GM21528 (cell line): Measurements from ENCODE around the gene NMRAL1.

Source experiments
- ATAC-seq: cut with Tn5 transposase; IDR thresholded peaks from one replicate; pipeline ENCODE4 v1.9.1; 2021; ENCODE audit warnings: mild to moderate bottlenecking, moderate library complexity; ENCODE audit not compliant: unreplicated experiment, low FRiP score

NMRAL1 gene

DNA sequence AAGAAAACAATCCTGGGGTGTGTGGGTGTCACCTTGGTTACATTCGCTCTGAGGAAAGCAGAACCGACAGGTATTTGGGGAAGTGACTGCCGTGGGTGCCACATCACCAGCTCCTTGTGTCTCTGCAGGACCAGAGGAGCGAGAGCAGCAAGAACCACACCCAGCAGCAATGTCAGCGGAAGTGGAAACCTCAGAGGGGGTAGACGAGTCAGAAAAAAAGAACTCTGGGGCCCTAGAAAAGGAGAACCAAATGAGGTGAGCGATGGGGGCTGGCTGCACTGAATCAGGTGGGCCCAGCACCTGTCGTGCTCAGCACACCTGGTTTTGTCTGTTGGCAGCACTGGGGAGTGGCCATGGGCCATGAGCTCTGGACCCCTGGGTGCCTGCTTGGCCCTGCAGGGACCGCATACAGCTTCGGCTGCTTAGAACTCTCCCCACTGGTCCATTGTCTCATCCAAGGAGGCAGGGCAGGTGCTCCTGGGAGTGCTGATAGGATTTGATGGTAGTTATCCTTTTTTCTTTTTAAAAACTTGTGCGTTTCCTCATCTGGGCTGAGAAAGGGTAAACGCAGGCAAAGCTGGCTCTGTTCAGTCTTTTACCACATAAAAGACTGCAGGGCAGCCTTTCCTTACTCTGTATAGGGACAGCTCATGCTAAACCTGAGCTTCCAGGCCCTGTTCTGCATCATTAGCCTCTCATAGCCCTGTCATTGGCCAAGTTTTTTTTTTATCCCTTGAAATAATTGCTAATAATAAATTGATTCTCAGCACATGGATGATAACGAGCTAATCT, 31.1 kb upstream of the NMRAL1 start:
- ATAC-seq = peak; percentile 86

DNA sequence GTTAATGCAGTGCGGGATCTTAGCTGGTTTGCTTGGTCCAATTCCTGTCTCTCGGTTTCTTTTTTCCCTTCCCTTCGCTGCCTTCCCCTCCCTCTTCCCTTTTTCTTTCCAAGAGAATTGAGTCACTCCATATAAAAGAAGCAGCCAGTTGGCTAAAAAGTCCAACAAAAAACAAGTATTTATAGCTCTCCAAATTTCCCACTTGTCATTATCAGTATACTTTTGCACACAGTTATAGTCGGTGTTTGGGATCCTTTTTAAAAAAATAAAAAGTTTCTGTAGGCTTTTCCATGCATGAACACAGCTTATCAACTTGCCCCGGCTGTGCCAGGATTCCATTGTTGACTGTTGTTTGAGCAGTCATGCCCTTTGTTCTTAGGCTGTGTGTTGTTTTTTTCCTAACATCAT, 26.6 kb upstream of the NMRAL1 start:
- ATAC-seq = no peak

GRCh38 chr16:4500272-4500671, 25.8 kb upstream of the NMRAL1 start:
- no peak for ATAC-seq

DNA sequence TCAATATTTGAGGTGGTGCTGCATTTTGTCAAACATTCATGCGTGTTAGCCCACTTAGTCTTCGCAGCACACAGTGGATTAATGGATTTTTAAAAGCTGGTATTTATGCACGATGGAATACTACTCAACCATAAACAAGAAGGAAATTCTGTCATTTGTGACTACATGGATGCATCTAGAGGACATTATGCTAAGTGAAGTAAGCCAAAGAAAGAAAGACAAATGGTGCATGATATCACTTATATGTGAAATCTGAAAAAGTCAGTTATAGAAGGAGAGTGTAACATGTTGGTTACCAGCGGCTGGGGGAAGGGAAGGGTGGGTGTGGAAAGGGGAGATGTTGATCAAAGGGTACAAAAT, 24.8 kb upstream of the NMRAL1 start:
- no peak for ATAC-seq

- no peak for ATAC-seq
These were observed 24.2 kb upstream of the NMRAL1 start for GRCh38 chr16:4498546-4499195.

DNA sequence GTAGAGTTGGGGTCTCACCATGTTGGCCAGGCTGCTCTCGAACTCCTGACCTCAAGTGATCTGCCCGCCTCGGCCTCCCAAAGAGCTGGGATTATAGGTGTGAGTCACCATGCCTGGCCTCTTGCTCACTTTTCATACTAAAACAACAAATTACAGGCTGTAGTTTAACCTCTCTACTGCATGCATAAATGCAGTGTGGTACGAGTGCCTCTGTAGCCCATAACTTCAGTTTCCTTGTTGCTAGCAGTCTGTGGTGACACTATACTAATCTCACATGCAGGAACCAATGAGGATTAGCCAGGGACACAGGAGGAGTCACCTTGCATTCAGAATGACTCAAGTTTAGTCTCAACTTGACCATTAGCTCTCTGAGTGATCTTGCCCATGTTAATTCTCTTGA, 21.9 kb upstream of the NMRAL1 start:
- no peak for ATAC-seq

DNA sequence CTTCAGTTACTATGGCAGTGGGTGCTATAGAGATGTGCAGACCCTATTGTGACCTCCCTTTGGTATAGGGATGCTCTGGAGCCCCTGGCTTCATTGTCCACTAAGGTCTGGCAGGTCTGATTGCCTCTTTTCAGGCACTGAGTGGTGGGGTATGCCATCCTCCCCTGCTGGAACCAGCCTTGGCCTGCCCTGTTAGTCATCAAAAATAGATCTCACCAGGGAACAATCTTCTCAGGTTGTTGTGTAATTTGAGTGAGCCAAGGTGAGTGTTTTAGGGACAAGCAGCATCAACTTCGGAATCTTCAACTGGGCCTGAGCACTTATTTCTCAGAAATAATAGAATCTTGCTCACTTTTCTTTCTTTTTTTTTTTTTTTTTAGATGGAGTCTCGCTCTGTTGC, 21.3 kb upstream of the NMRAL1 start:
- ATAC-seq = no peak

GRCh38 chr16:4494746-4495490, 20.5 kb upstream of the NMRAL1 start:
- no peak for ATAC-seq

GRCh38 chr16:4491898-4492297, 17.5 kb upstream of the NMRAL1 start:
- no peak for ATAC-seq

DNA sequence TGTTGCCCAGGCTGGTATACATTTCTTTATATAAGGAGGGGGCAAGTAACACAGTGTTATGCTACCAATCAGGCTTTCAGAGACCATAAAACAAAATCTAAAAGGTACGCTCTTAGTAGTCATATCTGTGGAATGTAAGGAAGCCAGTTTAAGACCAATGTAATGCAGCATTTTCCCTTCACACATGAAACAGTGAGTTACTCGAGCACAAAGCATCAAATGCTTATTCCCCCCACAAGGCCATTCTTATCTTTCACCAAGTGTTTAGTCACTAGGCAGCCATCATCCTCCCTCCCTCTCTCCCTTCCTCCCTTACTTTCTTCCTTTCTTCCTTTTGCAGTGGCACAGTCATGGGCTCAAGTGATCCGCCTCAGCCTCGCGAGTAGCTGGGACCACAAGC, 14.6 kb upstream of the NMRAL1 start:
- ATAC-seq = no peak

- no peak for ATAC-seq
These were observed 14.1 kb upstream of the NMRAL1 start for GRCh38 chr16:4488499-4488967.

- ATAC-seq = no peak
These were observed 13.6 kb upstream of the NMRAL1 start for GRCh38 chr16:4487955-4488498.

- no peak for ATAC-seq
These were observed 11.9 kb upstream of the NMRAL1 start for GRCh38 chr16:4486126-4486893.

GRCh38 chr16:4481963-4482362, 7.5 kb upstream of the NMRAL1 start:
- no peak for ATAC-seq

DNA sequence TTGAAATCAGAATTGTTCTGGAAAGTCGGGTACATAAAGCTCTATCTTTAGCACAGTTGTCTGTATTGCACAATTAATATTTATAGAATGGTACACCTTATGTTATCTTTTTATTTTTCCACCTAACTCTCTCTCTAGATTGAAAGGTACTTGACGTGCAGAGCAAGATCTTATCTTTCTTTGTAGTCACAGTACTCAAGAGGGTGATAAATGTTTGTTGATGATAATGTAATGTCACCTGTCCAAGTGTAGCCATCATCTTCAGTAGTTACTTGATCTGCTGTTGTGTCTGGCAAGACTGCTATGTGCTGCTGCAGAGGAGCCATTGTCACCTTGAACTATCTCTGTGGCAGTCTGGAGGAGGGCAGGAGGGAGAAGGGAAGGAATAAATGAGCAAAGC, 7.1 kb upstream of the NMRAL1 start:
- ATAC-seq = no peak

- no peak for ATAC-seq
These were observed 3.5 kb upstream of the NMRAL1 start for GRCh38 chr16:4477966-4478365.

GRCh38 chr16:4475880-4476788, 1.7 kb upstream of the NMRAL1 start, which contains the start of gene HMOX2:
Gene HMOX2 (plus strand): TSS chr16:4476398. CDS start chr16:4505525, 29,127 bp downstream.
- peak; percentile 78 for ATAC-seq

DNA sequence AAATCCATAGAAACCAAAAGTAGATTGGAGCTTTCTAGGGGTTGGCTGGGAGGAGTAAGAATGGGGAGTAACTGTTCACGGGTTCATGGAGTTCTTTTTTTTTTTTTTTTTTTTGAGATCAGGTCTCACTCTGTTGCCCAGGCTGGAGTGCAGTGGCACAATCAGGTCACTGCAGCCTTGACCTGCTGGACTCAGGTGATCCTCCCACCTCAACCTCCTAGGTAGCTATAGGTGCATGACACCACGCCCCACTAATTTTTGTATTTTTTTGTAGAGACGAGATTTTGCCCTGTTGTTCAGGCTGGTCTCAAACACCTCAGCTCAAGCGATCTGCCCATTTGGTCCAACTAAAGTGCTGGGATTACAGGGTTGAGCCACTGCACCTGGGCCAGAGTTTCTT, 1.5 kb downstream of the NMRAL1 start:
- ATAC-seq = no peak

DNA sequence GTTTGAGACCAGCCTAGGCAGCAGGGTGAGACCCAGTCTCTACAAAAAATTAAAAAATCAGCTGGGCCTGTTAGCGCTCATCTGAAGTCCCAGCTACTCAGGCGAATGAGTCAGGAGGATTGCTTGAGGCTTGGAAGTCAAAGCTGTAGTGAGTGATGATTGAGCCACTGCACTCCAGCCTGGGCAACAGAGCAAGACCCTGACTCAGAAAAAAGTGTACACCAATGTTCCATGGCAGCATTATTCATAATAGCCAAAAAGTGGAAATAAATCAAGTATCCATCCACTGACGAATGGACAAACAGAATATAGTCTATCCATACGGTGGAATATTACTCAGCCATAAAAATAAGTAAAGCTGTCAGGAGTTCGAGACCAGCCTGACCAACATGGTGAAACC, 2.6 kb downstream of the NMRAL1 start:
- ATAC-seq = no peak
